Thyroid gland (tissue), 4 donors: ENCODE data around the gene BAK1. TPM values are rescaled to one million over a fixed set of nuclear protein-coding genes. Genes with fewer than 3 reads are reported as not detected.

ENCODE experiments used
- DNase-seq, 2 donors: peaks; one replicate each; pipeline ENCODE4 v3.0.0-alpha.2; 2019
- H3K27ac ChIP-seq, 3 donors: fragments of 200-600 bp; sonication (generic); 1 replicate in 2 of 3; 2 replicates in 1 of 3; pipeline ENCODE4 v1.5.1; 2016 to 2019; ENCODE audit warnings: mild to moderate bottlenecking in 1 of 3, moderate library complexity in 1 of 3
- H3K27me3 ChIP-seq: fragments of 200-600 bp; sonication (generic); one replicate; pipeline ENCODE4 v1.5.1; 2019
- H3K36me3 ChIP-seq, 2 donors: fragments of 200-600 bp; sonication (generic); one replicate each; pipeline ENCODE4 v1.5.1; 2016 to 2019
- H3K4me1 ChIP-seq, 2 donors: fragments of 200-600 bp; sonication (generic); one replicate each; pipeline ENCODE4 v1.5.1; 2017 to 2019
- H3K4me3 ChIP-seq, 3 donors: fragments of 200-600 bp; sonication (generic); replicated peaks in 1 of 3; 1 replicate in 2 of 3; 2 replicates in 1 of 3; pipeline ENCODE4 v1.5.1; 2016; ENCODE audit warnings: mild to moderate bottlenecking in 1 of 3
- H3K9me3 ChIP-seq: fragments of 200-600 bp; sonication (generic); one replicate; pipeline ENCODE4 v1.5.1; 2017
- POLR2A ChIP-seq, 2 donors: fragments of 450-650 bp; IDR thresholded peaks; one replicate each; pipeline ENCODE4 v1.6.1; 2017; ENCODE audit warnings: antibody characterized with exemption in 2 of 2, mild to moderate bottlenecking in 2 of 2, moderate library complexity in 1 of 2
- WGBS, 2 donors: methylation state at CpG; one replicate each; pipeline ENCODE4 v1.1.5; 2017; 5-methylcytosine and 5-hydroxymethylcytosine counted together
- intact Hi-C: fragments of 100-400 bp; cut with DNase I; formaldehyde crosslinking; loops from one replicate; pipeline ENCODE4 v1.15.1; 2023
- total RNA-seq, 4 donors: library from RNA; depleted of rRNA; stranded (reverse); fragments of >200 nt; gene quantifications; one replicate each; pipeline ENCODE4 v1.2.3, GENCODE V29; 2016
- TF ChIP-seq, protein P1 (sequence below), 6 experiments: fragments of 200-600 bp in 3 of 6; fragments of 450-650 bp in 3 of 6; sonication (generic) in 3 of 6; IDR thresholded peaks; one replicate each; pipeline ENCODE4 v1.5.1; 2016 to 2019; ENCODE audit warnings: antibody characterized with exemption in 6 of 6, mild to moderate bottlenecking in 2 of 6, inconsistent platforms in 1 of 6, moderate library complexity in 1 of 6

BAK1 gene
- total RNA-seq, 4 donors from 2014 or later, result 2.3 to 8.5 (median 4.6) TPM

DNA sequence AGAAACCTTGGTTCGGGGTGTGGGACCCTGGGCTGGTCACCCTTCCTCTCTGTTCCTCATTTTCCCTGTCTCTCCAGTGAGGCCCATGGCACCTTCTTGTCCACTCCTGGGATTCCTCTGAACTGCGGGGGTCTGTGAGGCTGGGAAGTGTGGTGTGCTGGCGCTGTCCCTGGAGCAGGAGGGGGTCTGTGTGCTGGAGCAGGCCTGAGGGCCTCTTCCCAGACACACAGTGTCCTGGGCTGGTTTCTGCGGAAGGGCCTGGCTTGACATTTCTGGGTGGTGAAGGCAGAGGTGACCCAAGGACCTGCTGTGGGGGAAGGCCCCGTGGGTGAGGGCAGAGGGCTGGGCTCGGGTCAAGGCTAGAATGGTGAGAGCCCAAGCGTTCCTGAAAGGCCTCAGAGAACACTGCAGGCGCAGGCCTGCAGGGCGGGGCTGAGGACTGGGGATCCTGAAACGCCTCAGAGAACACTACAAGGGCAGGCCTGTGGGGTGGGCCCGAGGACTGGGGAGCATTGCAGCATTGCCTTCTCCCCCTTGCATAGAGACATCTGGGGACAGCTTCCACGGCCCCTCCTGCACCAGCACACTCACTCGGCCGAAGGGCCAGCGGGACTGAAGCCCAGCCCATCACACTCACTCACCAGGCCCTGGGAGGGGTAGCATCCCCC is 10.6 kb upstream of the BAK1 start:
- no peaks in the 10 kb centered on the region for H3K9me3 ChIP-seq
- TF ChIP-seq, protein P1, sequence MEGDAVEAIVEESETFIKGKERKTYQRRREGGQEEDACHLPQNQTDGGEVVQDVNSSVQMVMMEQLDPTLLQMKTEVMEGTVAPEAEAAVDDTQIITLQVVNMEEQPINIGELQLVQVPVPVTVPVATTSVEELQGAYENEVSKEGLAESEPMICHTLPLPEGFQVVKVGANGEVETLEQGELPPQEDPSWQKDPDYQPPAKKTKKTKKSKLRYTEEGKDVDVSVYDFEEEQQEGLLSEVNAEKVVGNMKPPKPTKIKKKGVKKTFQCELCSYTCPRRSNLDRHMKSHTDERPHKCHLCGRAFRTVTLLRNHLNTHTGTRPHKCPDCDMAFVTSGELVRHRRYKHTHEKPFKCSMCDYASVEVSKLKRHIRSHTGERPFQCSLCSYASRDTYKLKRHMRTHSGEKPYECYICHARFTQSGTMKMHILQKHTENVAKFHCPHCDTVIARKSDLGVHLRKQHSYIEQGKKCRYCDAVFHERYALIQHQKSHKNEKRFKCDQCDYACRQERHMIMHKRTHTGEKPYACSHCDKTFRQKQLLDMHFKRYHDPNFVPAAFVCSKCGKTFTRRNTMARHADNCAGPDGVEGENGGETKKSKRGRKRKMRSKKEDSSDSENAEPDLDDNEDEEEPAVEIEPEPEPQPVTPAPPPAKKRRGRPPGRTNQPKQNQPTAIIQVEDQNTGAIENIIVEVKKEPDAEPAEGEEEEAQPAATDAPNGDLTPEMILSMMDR (IDR thresholded peaks at IDR 0.05), result peak in 2 of 6 experiments; percentile 18 to 25
- TF ChIP-seq POLR2A (IDR thresholded peaks at IDR 0.05), result no peak
- 46 to 50% methylated on average over 1 to 11 of the region's 15 CpGs for WGBS, 2 donors
- intact Hi-C loops, result loop anchor here (5.0 kb wide), 1 partner anchor 37 kb away; no protein-coding TSS in a partner anchor
- DNase-seq, result peak; percentile 69 to 75
- no peaks in the 10 kb centered on the region for H3K27me3 ChIP-seq
- H3K4me3 ChIP-seq, result no peak overlapping the region
- no peaks in the 10 kb centered on the region for H3K36me3 ChIP-seq
- H3K27ac ChIP-seq, result peak overlapping the region; percentile 90 to 93 (median 91)
- H3K4me1 ChIP-seq, result peaks cover 27 to 45% of the 10 kb centered on the region in 2 donors

DNA sequence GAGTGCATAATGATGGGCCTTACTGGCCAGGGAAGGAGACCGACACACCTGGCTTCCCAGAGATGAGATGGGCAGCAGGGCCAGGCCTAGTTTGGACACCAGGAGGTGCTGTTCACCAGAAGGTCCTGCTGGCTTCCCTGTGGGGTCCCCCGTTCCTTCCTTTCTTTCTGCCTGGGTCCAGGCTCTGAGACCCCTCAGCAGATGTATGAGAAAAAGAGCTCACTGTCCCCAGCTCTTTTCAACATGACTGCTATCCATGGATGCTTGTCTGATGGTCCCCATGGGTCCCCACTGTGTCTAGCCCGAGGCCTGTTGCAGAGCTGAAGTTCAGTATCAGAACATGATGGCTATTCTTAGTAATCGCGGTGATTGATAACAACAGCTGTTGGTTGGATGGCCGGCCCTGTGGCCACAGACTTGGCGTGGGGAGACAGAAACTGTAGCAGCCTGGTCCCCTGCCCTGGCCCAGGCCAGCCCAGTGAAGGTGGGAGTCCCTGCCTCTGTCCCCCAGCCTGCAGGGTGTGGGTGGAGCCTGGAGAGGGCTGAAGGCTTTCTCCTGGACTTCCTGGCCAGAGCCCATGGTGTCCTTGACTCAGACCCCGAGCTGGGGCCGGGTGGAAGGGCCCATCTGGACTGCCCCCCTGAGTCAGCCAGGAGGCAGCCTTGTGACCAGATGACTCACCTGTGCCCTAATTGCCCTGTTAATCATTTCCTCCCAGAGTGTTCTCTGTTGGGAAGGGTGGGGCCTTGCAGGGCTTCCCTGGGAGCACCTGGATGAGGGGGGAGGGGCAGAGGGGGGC is 9.9 kb upstream of the BAK1 start:
- H3K4me1 ChIP-seq, result peaks cover 27 to 50% of the 10 kb centered on the region in 2 donors
- H3K27me3 ChIP-seq, result no peaks in the 10 kb centered on the region
- H3K27ac ChIP-seq, result peak overlapping the region; percentile 90 to 93 (median 91)
- TF ChIP-seq, protein P1 (IDR thresholded peaks at IDR 0.05), result peak in 5 of 6 experiments; percentile 53 to 90 (median 82)
- no peak for TF ChIP-seq POLR2A (IDR thresholded peaks at IDR 0.05)
- no peaks in the 10 kb centered on the region for H3K36me3 ChIP-seq
- no peaks in the 10 kb centered on the region for H3K9me3 ChIP-seq
- peak; percentile 75 to 76 for DNase-seq
- intact Hi-C loops, result loop anchor here (5.0 to 10.0 kb wide), 3 partner anchors 37 to 565 kb away; no protein-coding TSS in a partner anchor
- whole genome bisulfite sequencing, 2 donors, result 44 to 72% methylated on average over 5 to 7 of the region's 9 CpGs
- no peak overlapping the region for H3K4me3 ChIP-seq

DNA sequence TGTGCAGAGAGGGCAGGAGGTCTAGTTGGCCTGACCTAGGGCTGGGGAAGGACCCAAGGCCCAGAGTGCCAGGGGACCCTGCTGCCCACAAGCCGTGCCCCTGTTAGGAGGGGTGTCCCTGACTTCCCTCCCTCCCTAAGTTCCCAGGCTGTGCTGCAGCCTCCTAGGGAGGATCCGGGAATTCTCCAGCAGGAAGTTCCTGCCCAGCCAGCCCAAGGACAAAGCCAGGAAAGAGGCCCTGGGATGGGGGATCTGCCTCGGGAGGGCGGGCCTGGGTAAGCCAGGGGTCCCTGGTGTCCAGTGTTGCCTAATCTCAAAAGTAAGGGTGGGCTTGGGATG is 9.3 kb upstream of the BAK1 start:
- WGBS, 2 donors, result 35% methylated on average over 2 of the region's 4 CpGs; no CpG with 5 or more reads in 1 of the 2 donors
- peak overlapping the region in 2 of 3 donors; percentile 90 to 93 for H3K27ac ChIP-seq

DNA sequence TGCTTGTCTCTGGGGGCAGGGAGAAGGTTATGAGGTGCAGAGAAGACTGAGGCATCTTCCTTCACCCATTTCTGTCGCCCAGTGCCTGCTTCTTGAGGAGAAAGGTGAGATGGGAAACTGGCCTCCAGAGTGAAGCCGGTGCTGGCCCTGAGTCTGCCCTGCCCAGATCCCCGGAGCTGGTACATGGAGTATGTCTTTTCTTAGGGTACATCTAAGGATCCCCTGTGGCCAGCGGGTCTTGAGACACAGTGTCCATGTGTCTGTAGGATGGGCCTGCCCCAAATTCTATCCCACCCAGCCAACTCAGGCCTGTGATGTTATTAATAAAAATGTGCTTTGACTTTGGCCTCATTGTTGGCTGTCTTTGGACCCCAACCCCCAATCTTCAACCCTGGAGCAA is 8.8 kb upstream of the BAK1 start:
- Histone ChIP-seq H3K4me1 (peaks cover 27 to 50% of the 10 kb centered on the region in 2 donors), H3K4me3 (no peak overlapping the region), H3K27ac (peak overlapping the region in 2 of 3 donors; percentile 90 to 93), H3K9me3 (no peaks in the 10 kb centered on the region), H3K27me3 (no peaks in the 10 kb centered on the region), H3K36me3 (no peaks in the 10 kb centered on the region)
- no peak for DNase-seq
- intact Hi-C loops, result loop anchor here (10.0 kb wide), 2 partner anchors 176 to 566 kb away; no protein-coding TSS in a partner anchor
- WGBS, 2 donors, result 93 to 94% methylated on average over 4 of the region's 4 CpGs
- no peak for TF ChIP-seq POLR2A (IDR thresholded peaks at IDR 0.05)
- TF ChIP-seq, protein P1 (IDR thresholded peaks at IDR 0.05), result no peak

More for the DNA sequence above, 9.3 kb upstream of the BAK1 start:
- DNase-seq, result no peak
- intact Hi-C loops, result loop anchor here (10.0 kb wide), 2 partner anchors 175 to 565 kb away; no protein-coding TSS in a partner anchor
- H3K27me3 ChIP-seq, result no peaks in the 10 kb centered on the region
- H3K4me3 ChIP-seq, result no peak overlapping the region
- no peak for TF ChIP-seq POLR2A (IDR thresholded peaks at IDR 0.05)
- TF ChIP-seq, protein P1 (IDR thresholded peaks at IDR 0.05), result no peak
- H3K36me3 ChIP-seq, result no peaks in the 10 kb centered on the region
- no peaks in the 10 kb centered on the region for H3K9me3 ChIP-seq
- peaks cover 27 to 50% of the 10 kb centered on the region in 2 donors for H3K4me1 ChIP-seq
